Transverse colon (tissue), 4 donors: ENCODE results near the gene WWOX. TPM values are rescaled to one million over a fixed set of nuclear protein-coding genes. Genes with fewer than 3 reads are reported as not detected.

Source experiments
- DNase-seq: peaks from one replicate; pipeline ENCODE4 v3.0.0-alpha.2; 2019
- H3K27ac ChIP-seq, 4 donors: fragments of 200-600 bp; sonication (generic); 2 replicates each; pipeline ENCODE4 v1.5.1; 2016 to 2018; ENCODE audit warnings: inconsistent platforms in 4 of 4
- H3K27me3 ChIP-seq: fragments of 200-600 bp; sonication (generic); 2 replicates; pipeline ENCODE4 v1.5.1; 2017; ENCODE audit warnings: inconsistent platforms
- H3K36me3 ChIP-seq, 4 donors: fragments of 200-600 bp; sonication (generic); 2 replicates each; pipeline ENCODE4 v1.5.1; 2017 to 2019; ENCODE audit warnings: inconsistent platforms in 4 of 4
- H3K4me1 ChIP-seq, 4 donors: fragments of 200-600 bp; sonication (generic); 2 replicates each; pipeline ENCODE4 v1.5.1; 2017 to 2020; ENCODE audit warnings: inconsistent platforms in 4 of 4
- H3K4me3 ChIP-seq, 4 donors: fragments of 200-600 bp; sonication (generic); 1 replicate in 1 of 4; 2 replicates in 3 of 4; pipeline versions ENCODE4 v1.5.1 to v1.6.1; 2017 to 2019; ENCODE audit warnings: inconsistent platforms in 4 of 4
- H3K9me3 ChIP-seq, 2 donors: fragments of 200-600 bp; sonication (generic); 2 replicates each; pipeline ENCODE4 v1.5.1; 2017 to 2019; ENCODE audit warnings: inconsistent platforms in 2 of 2
- EP300 ChIP-seq: sonication (generic); formaldehyde crosslinking; IDR thresholded peaks from one replicate; pipeline ENCODE4 v1.6.1; 2017; ENCODE audit warnings: antibody characterized with exemption, low read depth
- POLR2A ChIP-seq: fragments of 450-650 bp; IDR thresholded peaks from one replicate; pipeline ENCODE4 v1.6.1; 2016; ENCODE audit warnings: antibody characterized with exemption, mild to moderate bottlenecking, moderate library complexity
- POLR2AphosphoS5 ChIP-seq, 3 donors: sonication (generic); formaldehyde crosslinking; IDR thresholded peaks; one replicate each; pipeline ENCODE4 v1.6.1; 2016; ENCODE audit warnings: antibody characterized with exemption in 3 of 3
- WGBS, 2 donors: methylation state at CpG; one replicate each; pipeline ENCODE4 v1.1.5; 2018; ENCODE audit warnings: low coverage in 1 of 2; 5-methylcytosine and 5-hydroxymethylcytosine counted together
- in situ Hi-C, 4 donors: fragments of 200-750 bp; cut with MboI; loops; one replicate each; pipeline versions ENCODE4 v1.15.0 to v1.15.1; 2017; ENCODE audit warnings: low sequenced_read_pairs in 3 of 4, low pct_ligation_motif_present in 1 of 4, low pct_unique_long_range_greater_than_20kb in 1 of 4
- intact Hi-C: fragments of 100-400 bp; cut with DNase I; formaldehyde crosslinking; loops from one replicate; pipeline ENCODE4 v1.15.1; 2023; ENCODE audit warnings: low total_unique reads
- total RNA-seq, 4 donors: library from RNA; depleted of rRNA; stranded (reverse); fragments of >200 nt; gene quantifications; one replicate each; pipeline ENCODE4 v1.1.0, GENCODE V29; 2016
- TF ChIP-seq, protein P1 (sequence below), 5 experiments: fragments of 200-600 bp in 3 of 5; fragments of 450-650 bp in 2 of 5; sonication (generic) in 3 of 5; IDR thresholded peaks; 1 replicate in 2 of 5; 2 replicates in 3 of 5; pipeline ENCODE4 v1.5.1; 2016 to 2017; ENCODE audit warnings: antibody characterized with exemption in 5 of 5, inconsistent platforms in 3 of 5, mild to moderate bottlenecking in 2 of 5, moderate library complexity in 1 of 5

Gene WWOX
- total RNA-seq, 4 donors from 2014 or later, result 11.2 to 53.8 (median 24.8) TPM

DNA sequence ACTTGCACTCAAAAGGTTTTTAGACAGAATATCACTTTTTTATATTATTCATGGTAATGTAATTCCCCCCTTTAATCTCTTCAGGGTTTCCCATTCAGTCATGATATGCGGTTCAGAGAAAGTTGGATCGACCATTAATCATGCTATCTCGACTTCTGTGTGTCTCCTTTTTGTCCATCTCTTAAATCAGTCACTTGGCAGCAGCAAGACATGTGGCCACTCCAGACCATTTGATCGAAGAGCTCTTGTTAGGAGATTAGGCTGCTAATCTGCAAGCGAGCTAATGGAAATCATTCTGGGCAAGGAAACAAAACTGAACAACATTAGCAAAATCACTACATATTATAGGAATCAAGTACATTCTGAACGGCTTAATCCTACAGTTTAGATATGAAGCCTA is 449.9 kb downstream of the WWOX start:
- TF ChIP-seq POLR2A (no peak), POLR2AphosphoS5 (IDR thresholded peaks at IDR 0.05) (no peak), EP300 (no peak)
- TF ChIP-seq, protein P1, sequence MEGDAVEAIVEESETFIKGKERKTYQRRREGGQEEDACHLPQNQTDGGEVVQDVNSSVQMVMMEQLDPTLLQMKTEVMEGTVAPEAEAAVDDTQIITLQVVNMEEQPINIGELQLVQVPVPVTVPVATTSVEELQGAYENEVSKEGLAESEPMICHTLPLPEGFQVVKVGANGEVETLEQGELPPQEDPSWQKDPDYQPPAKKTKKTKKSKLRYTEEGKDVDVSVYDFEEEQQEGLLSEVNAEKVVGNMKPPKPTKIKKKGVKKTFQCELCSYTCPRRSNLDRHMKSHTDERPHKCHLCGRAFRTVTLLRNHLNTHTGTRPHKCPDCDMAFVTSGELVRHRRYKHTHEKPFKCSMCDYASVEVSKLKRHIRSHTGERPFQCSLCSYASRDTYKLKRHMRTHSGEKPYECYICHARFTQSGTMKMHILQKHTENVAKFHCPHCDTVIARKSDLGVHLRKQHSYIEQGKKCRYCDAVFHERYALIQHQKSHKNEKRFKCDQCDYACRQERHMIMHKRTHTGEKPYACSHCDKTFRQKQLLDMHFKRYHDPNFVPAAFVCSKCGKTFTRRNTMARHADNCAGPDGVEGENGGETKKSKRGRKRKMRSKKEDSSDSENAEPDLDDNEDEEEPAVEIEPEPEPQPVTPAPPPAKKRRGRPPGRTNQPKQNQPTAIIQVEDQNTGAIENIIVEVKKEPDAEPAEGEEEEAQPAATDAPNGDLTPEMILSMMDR (IDR thresholded peaks at IDR 0.05), result no peak
- WGBS, 2 donors, result 85 to 86% methylated on average over 6 of the region's 6 CpGs
- H3K4me1 ChIP-seq, result no peaks in the 10 kb centered on the region

GRCh38 chr16:78551487-78552085 is 452.1 kb downstream of the WWOX start:
- intact Hi-C loops, result no loop called here
- Histone ChIP-seq H3K4me1 (no peaks in the 10 kb centered on the region), H3K9me3 (no peaks in the 10 kb centered on the region), H3K4me3 (no peak overlapping the region), H3K27ac (no peak overlapping the region), H3K27me3 (no peaks in the 10 kb centered on the region), H3K36me3 (no peaks in the 10 kb centered on the region)
- no peak for DNase-seq
- TF ChIP-seq, protein P1 (IDR thresholded peaks at IDR 0.05), result no peak
- TF ChIP-seq EP300 (no peak), POLR2AphosphoS5 (IDR thresholded peaks at IDR 0.05) (no peak), POLR2A (no peak)
- WGBS, 2 donors, result 40 to 49% methylated on average over 5 to 12 of the region's 12 CpGs
- in situ Hi-C loops, result no loop called here

More for the DNA sequence above, 449.9 kb downstream of the WWOX start:
- no peak overlapping the region for H3K4me3 ChIP-seq
- H3K27ac ChIP-seq, result no peak overlapping the region
- DNase-seq, result no peak
- intact Hi-C loops, result no loop called here
- no peaks in the 10 kb centered on the region for H3K27me3 ChIP-seq
- no peaks in the 10 kb centered on the region for H3K36me3 ChIP-seq
- no peaks in the 10 kb centered on the region for H3K9me3 ChIP-seq
- in situ Hi-C loops, result no loop called here

GRCh38 chr16:78552106-78552675 is 452.7 kb downstream of the WWOX start:
- Histone ChIP-seq H3K9me3 (no peaks in the 10 kb centered on the region), H3K4me1 (no peaks in the 10 kb centered on the region), H3K36me3 (no peaks in the 10 kb centered on the region), H3K27me3 (no peaks in the 10 kb centered on the region), H3K4me3 (no peak overlapping the region), H3K27ac (no peak overlapping the region)
- no peak for TF ChIP-seq POLR2AphosphoS5 (IDR thresholded peaks at IDR 0.05)
- no peak for TF ChIP-seq EP300
- no peak for TF ChIP-seq POLR2A
- TF ChIP-seq, protein P1 (IDR thresholded peaks at IDR 0.05), result no peak
- in situ Hi-C loops, result no loop called here
- intact Hi-C loops, result no loop called here
- WGBS, 2 donors, result 53 to 87% methylated on average over 3 to 16 of the region's 16 CpGs
- no peak for DNase-seq

- Histone ChIP-seq H3K27me3 (no peaks in the 10 kb centered on the region), H3K4me3 (no peak overlapping the region), H3K36me3 (no peaks in the 10 kb centered on the region), H3K27ac (no peak overlapping the region), H3K9me3 (no peaks in the 10 kb centered on the region), H3K4me1 (no peaks in the 10 kb centered on the region)
- DNase-seq, result no peak
- in situ Hi-C loops, result no loop called here
- intact Hi-C loops, result no loop called here
- TF ChIP-seq EP300, result no peak
- 95 to 100% methylated on average over 1 of the region's 1 CpG for WGBS, 2 donors
These were observed 453.3 kb downstream of the WWOX start for GRCh38 chr16:78552716-78553115.
